ENCODE results near the gene SDHC. TPM values are rescaled to one million over a fixed set of nuclear protein-coding genes. Genes with fewer than 3 reads are reported as not detected.

The SDHC gene
- total and polyA plus RNA-seq, 8 donors, result 164 to 204 (median 185) TPM

- H3K27me3 ChIP-seq, result no peaks in the 10 kb centered on the region
- H3K27ac ChIP-seq, result no peak overlapping the region
- DNase-seq (no peak), ATAC-seq (no peak)
- peaks cover 0 to 37% of the 10 kb centered on the region in 2 donors for H3K4me1 ChIP-seq
- H3K36me3 ChIP-seq, result no peaks in the 10 kb centered on the region
- no peak overlapping the region for H3K4me3 ChIP-seq
- intact Hi-C loops (cut with DNase I), result no loop called here
- no peak for TF ChIP-seq CTCF (IDR thresholded peaks at IDR 0.05)
- no peaks in the 10 kb centered on the region for H3K9me3 ChIP-seq
Measured at GRCh38 chr1:161299347-161299746, 14.8 kb upstream of the SDHC start.

GRCh38 chr1:161300478-161300877, 13.7 kb upstream of the SDHC start:
- Histone ChIP-seq H3K4me1 (peaks cover 0 to 47% of the 10 kb centered on the region in 2 donors), H3K4me3 (no peak overlapping the region), H3K27me3 (no peaks in the 10 kb centered on the region), H3K27ac (no peak overlapping the region), H3K36me3 (no peaks in the 10 kb centered on the region), H3K9me3 (no peaks in the 10 kb centered on the region)
- no peak for TF ChIP-seq CTCF (IDR thresholded peaks at IDR 0.05)
- no peak for DNase-seq
- intact Hi-C loops (cut with DNase I), result no loop called here
- ATAC-seq, result no peak

DNA sequence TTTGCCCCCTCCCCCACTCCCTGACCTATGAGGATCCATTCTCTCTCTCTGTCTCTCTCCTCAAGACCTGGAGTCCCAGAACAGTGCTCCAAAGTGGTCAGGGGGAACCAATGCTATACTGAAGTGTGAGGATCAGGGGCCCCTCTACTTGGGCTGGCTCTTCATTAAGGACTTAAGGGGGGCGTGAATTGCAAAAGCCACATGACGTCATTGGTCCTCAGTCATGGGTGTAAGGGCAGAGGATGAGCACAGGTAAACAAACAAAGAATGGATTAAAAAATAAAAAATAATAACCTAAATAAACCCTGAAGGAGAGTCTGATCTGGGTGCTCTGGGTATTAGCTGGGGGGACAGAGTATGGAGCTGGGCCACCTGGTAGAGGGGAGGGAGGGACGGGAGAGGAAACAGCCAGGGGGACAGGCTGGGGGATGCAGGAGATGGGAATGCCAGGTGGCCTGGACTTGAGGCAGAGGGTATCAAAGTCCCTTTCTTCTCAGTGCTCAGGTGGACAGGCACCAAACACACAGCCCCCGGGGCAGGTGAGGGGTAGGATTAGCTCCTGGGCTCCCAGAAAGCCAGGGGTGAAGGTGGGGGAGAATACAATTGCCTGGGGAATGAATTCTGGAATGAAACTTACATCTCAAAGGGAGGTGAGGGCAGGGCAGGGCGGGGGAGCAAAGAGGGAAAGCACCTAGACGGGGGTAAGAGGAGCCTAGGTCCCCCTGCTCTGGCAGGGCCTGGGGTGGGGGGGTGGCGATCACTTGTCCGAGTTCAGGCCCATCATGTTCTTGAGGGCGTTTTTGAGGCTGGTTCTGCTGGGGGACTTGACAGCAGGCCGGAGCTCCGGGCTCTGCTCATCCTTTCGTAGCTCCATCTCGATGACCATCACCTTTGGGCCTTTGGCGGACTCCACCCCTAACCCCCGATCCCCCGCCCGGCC, 9.0 kb upstream of the SDHC start:
- peak; percentile 13 for ATAC-seq
- no peak for TF ChIP-seq CTCF (IDR thresholded peaks at IDR 0.05)
- H3K36me3 ChIP-seq, result no peaks in the 10 kb centered on the region

GRCh38 chr1:161305867-161306519, 8.2 kb upstream of the SDHC start:
- peak; percentile 99 for ATAC-seq
- Histone ChIP-seq H3K27me3 (no peaks in the 10 kb centered on the region), H3K36me3 (no peaks in the 10 kb centered on the region), H3K27ac (peak overlapping the region; percentile 56 to 90), H3K4me1 (peaks cover 0 to 45% of the 10 kb centered on the region in 2 donors), H3K4me3 (peak overlapping the region; percentile 68 to 74), H3K9me3 (no peaks in the 10 kb centered on the region)
- DNase-seq, result peak; percentile 52 to 96 (median 89)
- intact Hi-C loops (cut with DNase I), result no loop called here
- TF ChIP-seq CTCF (IDR thresholded peaks at IDR 0.05), result no peak

More for the DNA sequence above, 9.0 kb upstream of the SDHC start:
- intact Hi-C loops (cut with DNase I), result no loop called here
- H3K27me3 ChIP-seq, result no peaks in the 10 kb centered on the region
- H3K9me3 ChIP-seq, result no peaks in the 10 kb centered on the region
- H3K4me1 ChIP-seq, result peaks cover 0 to 45% of the 10 kb centered on the region in 2 donors
- H3K27ac ChIP-seq, result peak overlapping the region; percentile 56 to 90
- peak overlapping the region; percentile 68 to 74 for H3K4me3 ChIP-seq
- peak in 2 of 4 donors; percentile 37 to 77 for DNase-seq

DNA sequence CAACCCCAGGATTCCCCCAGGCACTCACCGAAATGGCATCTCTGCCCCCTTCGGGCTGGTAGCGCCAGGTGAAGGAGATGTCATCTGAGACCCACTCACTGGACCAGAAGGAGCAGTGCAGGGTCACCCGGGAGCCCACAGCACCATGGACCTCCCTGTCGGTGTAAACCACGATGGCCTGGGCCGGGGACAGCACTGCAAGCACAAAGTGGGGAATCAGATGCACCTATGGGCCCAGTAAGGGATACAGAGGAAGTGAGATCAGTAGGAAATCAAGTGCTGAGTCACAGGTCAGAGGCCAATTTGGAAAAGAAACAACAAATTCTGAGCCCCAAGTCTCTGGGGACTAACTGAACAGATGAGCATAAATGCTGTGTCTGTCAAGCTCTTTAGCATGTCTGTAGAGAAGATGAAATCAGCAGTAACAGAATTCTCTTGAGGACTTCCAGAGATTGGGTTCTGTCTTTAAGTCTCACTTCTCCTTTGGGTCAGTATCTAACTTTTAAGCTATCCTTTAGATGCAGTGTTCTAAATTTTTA, 6.9 kb upstream of the SDHC start:
- Histone ChIP-seq H3K36me3 (no peaks in the 10 kb centered on the region), H3K4me3 (no peak overlapping the region), H3K4me1 (peaks cover 0 to 45% of the 10 kb centered on the region in 2 donors), H3K27me3 (no peaks in the 10 kb centered on the region), H3K9me3 (no peaks in the 10 kb centered on the region), H3K27ac (peak overlapping the region in 1 of 2 donors; percentile 90)
- DNase-seq, result peak in 1 of 4 donors; percentile 78
- ATAC-seq, result no peak
- intact Hi-C loops (cut with DNase I), result no loop called here
- no peak for TF ChIP-seq CTCF (IDR thresholded peaks at IDR 0.05)
